GM18951 (cell line): ENCODE measurements around the gene VRK1.
"Not testable (repeated sequence)": the region's sequence is repeated elsewhere in the genome, so short reads cannot be mapped to it uniquely, and the experiment has no call there.

Experiments used
- POLR2A ChIP-seq: IDR thresholded peaks from 4 replicates; pipeline ENCODE4 v1.6.1; 2011; ENCODE audit warnings: mild to moderate bottlenecking; ENCODE audit not compliant: insufficient read length, insufficient read depth; ENCODE audit errors: extremely low read depth
- in situ Hi-C: fragments of 300-500 bp; cut with MboI; formaldehyde crosslinking; loops from one replicate; pipeline ENCODE4 v1.12.0; 2022; ENCODE audit warnings: low sequenced_read_pairs, mixed read lengths, inconsistent platforms; ENCODE audit not compliant: unreplicated experiment

VRK1 gene

GRCh38 chr14:96796851-96797581 lies at the start of gene VRK1:
TSS of gene VRK1 (plus strand) at chr14:96797382. CDS start at chr14:96833472, 36,090 bp downstream.
- in situ Hi-C loops: no loop called here
- TF ChIP-seq POLR2A: peak; percentile 85

GRCh38 chr14:96747608-96748007 lies 49.6 kb upstream of the VRK1 start:
- in situ Hi-C loops: no loop called here
- no peak for TF ChIP-seq POLR2A

GRCh38 chr14:96748362-96748761 lies 48.8 kb upstream of the VRK1 start:
- in situ Hi-C loops: no loop called here
- TF ChIP-seq POLR2A: no peak

- no peak for TF ChIP-seq POLR2A
- in situ Hi-C loops: no loop called here
Measured at GRCh38 chr14:96751505-96751904, 45.7 kb upstream of the VRK1 start.

GRCh38 chr14:96752125-96752524 lies 45.1 kb upstream of the VRK1 start:
- no peak for TF ChIP-seq POLR2A
- in situ Hi-C loops: no loop called here

- in situ Hi-C loops: no loop called here
- TF ChIP-seq POLR2A: no peak
Measured at GRCh38 chr14:96752594-96752993, 44.6 kb upstream of the VRK1 start.

- in situ Hi-C loops: no loop called here
- no peak for TF ChIP-seq POLR2A
Measured at GRCh38 chr14:96754162-96754844, 42.9 kb upstream of the VRK1 start.

GRCh38 chr14:96754845-96755184 lies 42.4 kb upstream of the VRK1 start:
- TF ChIP-seq POLR2A: no peak
- in situ Hi-C loops: no loop called here

GRCh38 chr14:96756745-96757144 lies 40.4 kb upstream of the VRK1 start:
- no peak for TF ChIP-seq POLR2A
- in situ Hi-C loops: no loop called here

- TF ChIP-seq POLR2A: no peak
- in situ Hi-C loops: no loop called here
Measured at GRCh38 chr14:96757456-96757855, 39.7 kb upstream of the VRK1 start.

- TF ChIP-seq POLR2A: no peak
- in situ Hi-C loops: no loop called here
Measured at GRCh38 chr14:96761066-96761465, 36.1 kb upstream of the VRK1 start.

GRCh38 chr14:96762650-96763049 lies 34.5 kb upstream of the VRK1 start:
- in situ Hi-C loops: no loop called here

GRCh38 chr14:96764012-96764411 lies 33.2 kb upstream of the VRK1 start:
- in situ Hi-C loops: no loop called here
- no peak for TF ChIP-seq POLR2A

More at GRCh38 chr14:96762650-96763049, 34.5 kb upstream of the VRK1 start:
- no peak for TF ChIP-seq POLR2A

GRCh38 chr14:96765205-96765604 lies 32.0 kb upstream of the VRK1 start:
- in situ Hi-C loops: not testable (repeated sequence)
